ENCODE measurements around the gene RNF213. TPM values are rescaled to one million over a fixed set of nuclear protein-coding genes. Genes with fewer than 3 reads are reported as not detected.

Gene RNF213
- total RNA-seq, 4 donors from 2014 or later, result 83.6 to 205 (median 103) TPM

GRCh38 chr17:80413771-80414507 lies 153.3 kb downstream of the RNF213 start:
- ATAC-seq (ENCODE audit: low FRiP score), result no peak
- DNase-seq (ENCODE audit: low spot score), result no peak

GRCh38 chr17:80414508-80414802 lies 153.8 kb downstream of the RNF213 start:
- DNase-seq (ENCODE audit: low spot score), result no peak
- no peak for ATAC-seq (ENCODE audit: low FRiP score)
- TF ChIP-seq, protein P1, sequence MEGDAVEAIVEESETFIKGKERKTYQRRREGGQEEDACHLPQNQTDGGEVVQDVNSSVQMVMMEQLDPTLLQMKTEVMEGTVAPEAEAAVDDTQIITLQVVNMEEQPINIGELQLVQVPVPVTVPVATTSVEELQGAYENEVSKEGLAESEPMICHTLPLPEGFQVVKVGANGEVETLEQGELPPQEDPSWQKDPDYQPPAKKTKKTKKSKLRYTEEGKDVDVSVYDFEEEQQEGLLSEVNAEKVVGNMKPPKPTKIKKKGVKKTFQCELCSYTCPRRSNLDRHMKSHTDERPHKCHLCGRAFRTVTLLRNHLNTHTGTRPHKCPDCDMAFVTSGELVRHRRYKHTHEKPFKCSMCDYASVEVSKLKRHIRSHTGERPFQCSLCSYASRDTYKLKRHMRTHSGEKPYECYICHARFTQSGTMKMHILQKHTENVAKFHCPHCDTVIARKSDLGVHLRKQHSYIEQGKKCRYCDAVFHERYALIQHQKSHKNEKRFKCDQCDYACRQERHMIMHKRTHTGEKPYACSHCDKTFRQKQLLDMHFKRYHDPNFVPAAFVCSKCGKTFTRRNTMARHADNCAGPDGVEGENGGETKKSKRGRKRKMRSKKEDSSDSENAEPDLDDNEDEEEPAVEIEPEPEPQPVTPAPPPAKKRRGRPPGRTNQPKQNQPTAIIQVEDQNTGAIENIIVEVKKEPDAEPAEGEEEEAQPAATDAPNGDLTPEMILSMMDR (IDR thresholded peaks at IDR 0.05), result no peak

More at GRCh38 chr17:80413771-80414507, 153.3 kb downstream of the RNF213 start:
- TF ChIP-seq, protein P1 (IDR thresholded peaks at IDR 0.05), result no peak

GRCh38 chr17:80414803-80415625 lies 154.4 kb downstream of the RNF213 start, which contains the start of gene ENDOV:
Gene ENDOV, plus strand, starts transcription at chr17:80415167. Its CDS starts 28 bp downstream, at chr17:80415195.
- ATAC-seq (ENCODE audit: low FRiP score), result peak; percentile 93
- TF ChIP-seq, protein P1 (IDR thresholded peaks at IDR 0.05), result no peak
- DNase-seq (ENCODE audit: low spot score), result peak; percentile 78

GRCh38 chr17:80415626-80416137 lies 155.0 kb downstream of the RNF213 start:
- TF ChIP-seq, protein P1 (IDR thresholded peaks at IDR 0.05), result no peak
- ATAC-seq (ENCODE audit: low FRiP score) (no peak), DNase-seq (ENCODE audit: low spot score) (no peak)

DNA sequence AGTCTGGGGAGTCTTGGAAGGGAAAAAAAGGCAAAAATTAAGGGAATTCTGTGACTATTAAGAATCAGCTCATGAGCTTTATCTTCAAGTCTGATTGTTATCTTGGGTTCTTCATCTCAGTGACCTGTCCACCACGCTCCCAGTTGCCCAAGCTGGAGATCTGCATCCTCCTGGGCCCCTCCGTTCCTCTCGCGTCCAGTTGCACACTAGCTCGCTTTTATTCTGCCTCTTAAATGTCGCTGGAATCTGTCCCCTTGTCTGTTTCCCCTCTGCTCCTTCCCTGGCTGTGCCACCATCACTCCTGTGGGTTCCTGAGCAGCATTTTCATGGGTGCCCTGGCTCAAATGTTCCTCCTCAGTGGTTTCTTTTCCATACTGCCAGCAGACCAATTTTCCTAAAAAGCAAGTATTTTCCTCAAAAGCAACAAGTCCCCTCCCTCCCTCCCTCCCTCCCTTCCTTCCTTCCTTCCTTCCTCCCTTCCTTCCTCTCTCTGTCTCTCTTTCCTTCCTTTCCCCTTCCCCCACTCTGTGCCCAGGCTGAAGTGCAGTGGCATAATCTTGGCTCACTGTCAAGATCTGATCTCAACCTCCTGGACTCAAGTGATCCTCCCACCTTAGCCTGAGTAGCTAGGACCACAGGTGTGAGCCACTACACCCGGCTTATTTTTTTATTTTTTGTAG lies 155.7 kb downstream of the RNF213 start:
- ATAC-seq (ENCODE audit: low FRiP score) (no peak), DNase-seq (ENCODE audit: low spot score) (no peak)
- TF ChIP-seq, protein P1 (IDR thresholded peaks at IDR 0.05), result no peak

GRCh38 chr17:80416940-80417293 lies 156.3 kb downstream of the RNF213 start:
- DNase-seq (ENCODE audit: low spot score) (no peak), ATAC-seq (ENCODE audit: low FRiP score) (no peak)
- TF ChIP-seq, protein P1 (IDR thresholded peaks at IDR 0.05), result no peak

Data from omental fat pad (tissue), 4 donors.